GM12891 (cell line): ENCODE measurements around the gene PLRG1.

Source experiments
- POLR2A ChIP-seq: IDR thresholded peaks from 2 replicates; pipeline ENCODE4 v1.6.1; 2011; ENCODE audit warnings: low read depth, low read length, control low read depth
- POLR2AphosphoS5 ChIP-seq: IDR thresholded peaks from 2 replicates; pipeline ENCODE4 v1.6.1; 2011; ENCODE audit warnings: low read depth, low read length, control low read depth
- POU2F2 ChIP-seq: IDR thresholded peaks from 2 replicates; pipeline ENCODE4 v1.6.1; 2011; ENCODE audit warnings: low read depth, mild to moderate bottlenecking, control low read depth, low read length, moderate library complexity
- SPI1 ChIP-seq: IDR thresholded peaks from 2 replicates; pipeline ENCODE4 v1.6.1; 2011; ENCODE audit warnings: low read depth, low read length, control low read depth
- TAF1 ChIP-seq: IDR thresholded peaks from 2 replicates; pipeline ENCODE4 v1.6.1; 2011; ENCODE audit warnings: low read depth, low read length, control low read depth

DNA sequence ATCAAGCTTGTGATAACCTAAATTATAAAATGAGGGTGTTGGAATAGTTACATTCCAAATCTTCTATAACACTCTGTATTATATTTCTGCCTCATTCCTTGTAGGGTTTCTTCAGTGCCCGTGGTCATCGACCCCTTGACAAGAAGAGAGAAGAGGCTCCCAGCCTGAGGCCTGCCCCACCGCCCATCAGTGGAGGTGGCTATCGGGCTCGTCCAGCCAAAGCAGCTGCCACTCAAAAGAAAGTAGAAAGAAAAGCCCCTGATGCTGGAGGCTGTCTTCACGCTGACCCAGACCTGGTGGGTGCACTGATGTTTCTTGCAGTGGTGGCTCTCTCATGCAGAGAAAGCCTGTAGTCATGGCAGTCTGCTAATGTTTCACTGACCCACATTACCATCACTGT is 15.5 kb upstream of the PLRG1 start:
- TF ChIP-seq POLR2A (no peak), TAF1 (no peak), POU2F2 (no peak), POLR2AphosphoS5 (no peak), SPI1 (no peak)
